C1 segment of cervical spinal cord (tissue), 14 donors: ENCODE data around the gene NEDD4L.

Source experiments
- DNase-seq, 14 donors: peaks; one replicate each; lab custom pipeline; 2025; lab: John Stamatoyannopoulos, UW

NEDD4L gene

GRCh38 chr18:58052960-58053359 is 8.9 kb downstream of the NEDD4L start:
- DNase-seq, result no peak

DNA sequence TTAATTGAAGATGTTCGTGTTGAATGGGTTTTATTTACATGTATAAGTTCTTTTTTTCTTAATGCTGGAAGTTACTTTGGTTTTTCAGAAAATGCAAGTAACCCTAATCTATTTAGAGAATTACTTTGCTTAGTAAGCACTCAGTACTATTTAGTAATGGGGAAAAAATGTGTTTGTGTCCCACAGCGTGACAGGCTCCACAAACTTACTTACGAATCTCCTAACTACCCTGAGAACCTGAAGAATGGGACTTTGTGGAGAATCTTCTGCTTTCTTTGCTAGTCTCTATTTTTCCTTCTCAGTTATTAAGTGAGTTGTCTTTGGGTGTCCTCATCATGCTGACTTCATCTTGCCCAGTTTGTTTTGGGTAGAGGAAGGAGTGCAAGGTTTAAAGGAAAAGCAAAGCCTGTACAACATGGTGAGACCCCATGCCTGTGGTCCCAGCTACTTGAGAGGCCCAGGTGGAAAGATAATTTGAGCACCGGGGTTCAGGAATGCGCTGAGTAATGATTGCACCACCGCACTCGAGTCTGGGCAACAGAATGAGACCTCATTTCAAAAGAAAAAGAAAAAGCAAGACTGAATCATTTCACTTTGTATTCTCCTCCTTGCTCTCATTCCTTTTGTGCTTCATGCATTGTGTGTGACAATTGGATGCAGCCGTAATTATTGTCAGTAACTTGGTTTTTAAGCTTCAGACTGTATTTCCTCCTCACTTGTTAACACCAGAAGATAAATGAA is 10.2 kb downstream of the NEDD4L start:
- peak in 1 of 14 donors; percentile 17 for DNase-seq

DNA sequence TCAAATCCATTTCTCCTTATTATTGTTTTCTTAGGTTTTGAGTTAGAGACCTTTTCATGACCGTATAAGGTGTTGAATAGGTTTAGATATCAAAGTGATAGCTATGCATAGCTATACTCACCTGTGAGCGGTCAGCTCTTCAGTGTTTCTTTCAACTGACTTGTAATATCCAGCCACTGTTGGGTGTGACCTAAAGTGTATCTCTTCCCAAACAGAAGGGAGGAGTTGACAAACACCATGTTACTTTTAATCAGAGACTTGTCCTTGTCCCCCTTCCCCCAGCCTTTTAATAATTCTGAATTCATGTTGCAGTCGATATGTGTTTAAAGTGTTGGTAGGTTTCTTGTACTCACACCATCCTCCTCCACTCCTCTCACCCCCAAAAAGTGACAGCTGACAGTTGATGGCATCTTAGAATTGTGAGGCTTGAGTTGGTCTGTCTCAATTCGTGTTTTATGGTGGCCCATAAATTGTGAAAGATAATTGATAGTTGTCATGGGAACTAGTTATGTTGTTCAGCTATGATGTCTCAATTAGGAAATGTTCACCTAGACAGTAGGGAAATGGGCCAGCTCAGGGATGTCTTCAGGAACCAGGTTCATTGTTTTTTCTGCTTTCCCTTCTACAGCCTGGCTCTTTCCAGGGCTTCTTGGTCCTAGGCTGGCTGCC is 12.0 kb downstream of the NEDD4L start:
- DNase-seq, result no peak

GRCh38 chr18:58056852-58057251 is 12.8 kb downstream of the NEDD4L start:
- DNase-seq, result no peak

DNA sequence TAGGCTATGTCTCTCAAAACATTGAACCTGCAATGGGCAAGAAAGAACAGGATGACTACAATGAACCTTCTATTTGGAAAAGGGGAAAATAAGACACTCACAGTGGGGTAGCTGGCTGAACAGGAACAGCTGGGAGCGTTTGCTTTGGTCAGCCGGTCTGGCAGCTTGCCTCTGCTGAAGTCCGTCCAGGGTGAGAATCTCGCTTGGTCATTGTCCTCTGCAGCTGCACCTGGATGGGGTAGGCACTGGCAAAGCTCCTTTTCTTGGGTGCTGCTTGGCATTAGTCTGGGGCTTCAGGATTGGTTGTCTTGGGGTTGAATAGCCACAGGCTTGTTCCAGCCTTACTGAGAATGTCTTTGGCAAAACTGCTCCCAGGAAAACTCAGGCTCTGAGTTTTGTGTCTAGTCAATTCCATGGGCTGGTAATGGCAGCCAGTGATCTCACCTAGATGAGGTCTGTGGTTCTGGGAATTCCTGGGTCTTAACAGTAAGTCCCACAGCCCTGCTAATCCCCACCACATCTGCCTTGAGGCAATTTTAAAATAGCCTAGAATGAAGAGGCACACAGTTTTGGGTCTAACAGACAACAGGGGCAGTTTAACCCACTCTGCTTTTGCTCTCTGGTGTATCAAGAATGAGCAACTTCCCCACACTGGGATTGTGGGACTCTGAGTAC is 13.4 kb downstream of the NEDD4L start:
- DNase-seq, result peak in 5 of 14 donors; percentile 11 to 40 (median 18)

DNA sequence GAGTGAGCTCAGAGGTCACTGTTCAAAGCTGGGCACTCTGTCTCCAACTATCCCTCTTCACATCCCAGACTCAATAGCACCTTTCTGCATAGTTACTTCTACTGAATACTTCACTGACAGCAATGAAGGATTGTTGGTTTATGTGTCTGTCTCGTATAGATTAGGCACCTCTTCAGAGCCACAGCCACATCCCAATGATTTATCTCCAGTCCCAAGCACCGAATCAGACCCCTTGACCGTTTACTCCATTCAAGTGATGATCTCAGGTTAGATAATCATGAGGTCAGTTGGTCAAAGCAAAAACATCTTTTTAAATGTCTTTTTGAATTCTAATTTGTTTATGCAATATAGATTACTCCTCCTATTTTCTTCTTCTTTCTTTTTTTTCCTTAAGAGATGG is 14.7 kb downstream of the NEDD4L start:
- DNase-seq, result no peak

DNA sequence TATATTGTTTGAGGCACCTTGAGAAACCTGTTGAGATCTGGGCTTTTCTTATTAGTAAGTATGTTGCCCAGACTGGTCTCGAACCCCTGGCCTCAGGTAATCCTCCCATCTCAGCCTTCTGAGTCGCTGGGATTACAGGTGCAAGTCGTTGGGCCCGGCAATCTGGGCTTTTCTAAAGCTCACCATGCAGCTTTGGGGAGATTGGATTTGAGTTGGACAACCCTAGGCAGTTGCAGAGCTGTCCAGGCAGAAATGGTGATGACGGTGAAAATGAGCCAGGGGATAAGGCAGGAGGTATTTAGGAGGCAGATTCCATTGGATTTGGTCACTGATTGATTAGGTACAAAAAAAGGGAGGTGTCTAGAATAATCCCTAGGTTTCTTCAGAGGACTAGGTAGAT is 16.2 kb downstream of the NEDD4L start:
- DNase-seq, result no peak

DNA sequence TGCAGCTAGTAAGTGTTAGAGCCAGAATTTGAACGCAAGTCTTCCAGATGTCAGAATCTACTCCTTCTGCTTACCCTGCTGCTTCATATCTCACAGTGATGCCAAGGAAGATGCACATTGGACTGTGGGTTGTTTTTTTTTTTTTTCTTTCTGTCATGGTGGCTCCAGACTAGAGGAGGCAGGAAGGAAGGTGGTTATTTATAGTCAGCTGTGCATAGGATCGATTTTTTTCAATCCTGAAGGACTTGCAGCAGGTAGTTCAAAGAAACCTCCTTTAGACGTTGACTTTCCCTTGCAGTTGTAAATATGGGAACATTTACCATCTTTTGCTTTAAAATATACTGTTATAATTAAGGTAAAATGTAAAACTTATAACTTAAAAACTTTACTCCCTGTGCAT is 17.3 kb downstream of the NEDD4L start:
- DNase-seq, result no peak

- no peak for DNase-seq
Observed at GRCh38 chr18:58064406-58064998, 20.5 kb downstream of the NEDD4L start.

DNA sequence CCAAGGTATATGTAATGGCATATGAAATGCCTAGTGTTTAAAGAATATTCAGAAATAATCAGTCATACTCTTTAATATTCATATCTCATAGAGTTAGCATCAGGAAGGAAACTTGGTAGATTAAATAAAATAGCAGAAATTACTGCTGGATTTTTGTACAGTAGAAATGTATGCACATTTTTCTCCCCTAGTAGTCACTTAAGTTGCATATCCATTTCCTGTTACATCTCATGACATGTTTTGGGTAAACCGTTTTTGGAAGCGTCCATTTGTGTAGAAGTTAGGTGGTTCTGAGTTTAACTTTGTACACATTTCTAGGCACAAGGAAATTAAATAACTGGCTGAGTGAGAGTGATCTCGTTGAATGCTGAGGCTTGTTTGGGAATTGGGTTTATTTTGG is 21.9 kb downstream of the NEDD4L start:
- no peak for DNase-seq

- DNase-seq, result no peak
Observed at GRCh38 chr18:58067601-58068000, 23.6 kb downstream of the NEDD4L start.

- no peak for DNase-seq
Observed at GRCh38 chr18:58069099-58069498, 25.1 kb downstream of the NEDD4L start.

- DNase-seq, result no peak
Observed at GRCh38 chr18:58069721-58070292, 25.8 kb downstream of the NEDD4L start.

GRCh38 chr18:58076052-58076451 is 32.0 kb downstream of the NEDD4L start:
- no peak for DNase-seq

- no peak for DNase-seq
Observed at GRCh38 chr18:58077329-58077728, 33.3 kb downstream of the NEDD4L start.

GRCh38 chr18:58078889-58079573 is 35.0 kb downstream of the NEDD4L start:
- DNase-seq, result no peak

DNA sequence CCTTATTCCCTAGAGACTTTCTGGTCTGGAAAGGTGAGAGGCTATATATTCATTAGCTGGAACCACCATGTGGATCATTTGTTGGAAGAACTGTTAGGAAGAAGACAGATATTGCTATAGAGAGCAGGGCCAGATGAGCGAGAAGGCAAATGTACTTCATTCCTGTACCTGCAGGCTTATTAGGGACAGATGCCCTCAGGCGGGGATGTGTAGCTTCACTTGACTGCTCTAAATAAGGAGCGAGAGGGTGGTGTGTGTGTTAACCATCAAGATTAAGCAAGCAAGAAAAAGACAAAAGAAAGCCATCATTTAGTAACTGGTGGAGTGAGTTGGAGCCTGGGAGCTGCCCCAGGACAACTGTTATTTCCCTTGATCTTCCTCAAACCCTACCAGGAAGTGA is 36.4 kb downstream of the NEDD4L start:
- DNase-seq, result no peak

- no peak for DNase-seq
Observed at GRCh38 chr18:58087928-58088690, 44.1 kb downstream of the NEDD4L start.

- DNase-seq, result no peak
Observed at GRCh38 chr18:58088691-58089065, 44.7 kb downstream of the NEDD4L start.

GRCh38 chr18:58091099-58091611 is 47.1 kb downstream of the NEDD4L start:
- no peak for DNase-seq
